OCI-LY1 (cell line): ENCODE data around the gene WDR62.

Source experiments
- H2AFZ ChIP-seq: fragments of 200-600 bp; sonication (generic), shearing (Covaris generic); 2 replicates; pipeline ENCODE4 v1.6.0; 2014; ENCODE audit warnings: antibody characterized with exemption, mild to moderate bottlenecking, low read length
- H3F3A ChIP-seq: fragments of 200-600 bp; sonication (generic), shearing (Covaris generic); 2 replicates; pipeline ENCODE4 v1.6.0; 2014; ENCODE audit warnings: mild to moderate bottlenecking, antibody characterized with exemption, low read length, moderate library complexity; ENCODE audit not compliant: insufficient read depth
- H3K27ac ChIP-seq: fragments of 200-600 bp; sonication (generic); 2 replicates; pipeline ENCODE4 v1.5.1; 2014; ENCODE audit warnings: low read length, mixed run types, mild to moderate bottlenecking, low read depth; ENCODE audit not compliant: poor library complexity, severe bottlenecking
- H3K27me3 ChIP-seq: fragments of 200-600 bp; sonication (generic); 2 replicates; pipeline ENCODE4 v1.6.0; 2014; ENCODE audit warnings: antibody characterized with exemption, mild to moderate bottlenecking, low read length, moderate library complexity; ENCODE audit not compliant: insufficient read depth
- H3K36me3 ChIP-seq: fragments of 200-600 bp; sonication (generic); 2 replicates; pipeline ENCODE4 v1.6.1; 2014; ENCODE audit warnings: mild to moderate bottlenecking, antibody characterized with exemption, low read length, moderate library complexity, mixed read lengths; ENCODE audit not compliant: insufficient read depth
- H3K4me1 ChIP-seq: fragments of 200-600 bp; sonication (generic); 2 replicates; pipeline ENCODE4 v1.5.1; 2014; ENCODE audit warnings: mild to moderate bottlenecking, low read length, moderate library complexity; ENCODE audit not compliant: insufficient read depth, severe bottlenecking
- H3K4me2 ChIP-seq: fragments of 200-600 bp; sonication (generic), shearing (Covaris generic); 2 replicates; pipeline ENCODE4 v1.6.1; 2014; ENCODE audit warnings: low read length
- H3K4me3 ChIP-seq: fragments of 200-600 bp; sonication (generic); 2 replicates; pipeline ENCODE4 v1.5.1; 2014; ENCODE audit warnings: low read length, low read depth, mild to moderate bottlenecking, mixed read lengths; ENCODE audit not compliant: poor library complexity, severe bottlenecking
- H3K79me2 ChIP-seq: fragments of 200-600 bp; shearing (Covaris generic); 2 replicates; pipeline ENCODE4 v1.6.1; 2016; ENCODE audit warnings: mixed run types, low read length, mixed read lengths; ENCODE audit not compliant: insufficient read depth
- H3K9ac ChIP-seq: fragments of 200-600 bp; sonication (generic), shearing (Covaris generic); 2 replicates; pipeline ENCODE4 v1.6.1; 2014; ENCODE audit warnings: mild to moderate bottlenecking, low read length, mixed read lengths
- H3K9me2 ChIP-seq: fragments of 200-600 bp; sonication (generic), shearing (Covaris generic); 2 replicates; pipeline ENCODE4 v1.6.1; 2014; ENCODE audit warnings: low read depth, mild to moderate bottlenecking, low read length, mixed read lengths
- H3K9me3 ChIP-seq: fragments of 200-600 bp; shearing (Covaris generic); 2 replicates; pipeline ENCODE4 v1.6.1; 2014; ENCODE audit warnings: low read length, mixed read lengths
- H4K20me1 ChIP-seq: fragments of 200-600 bp; sonication (generic), shearing (Covaris generic); 2 replicates; pipeline ENCODE4 v1.6.0; 2016; ENCODE audit warnings: mild to moderate bottlenecking, low read length; ENCODE audit not compliant: insufficient read depth
- CTCF ChIP-seq: fragments of 200-600 bp; sonication (generic), shearing (Covaris generic); IDR thresholded peaks from 2 replicates; pipeline ENCODE4 v1.5.1; 2017; ENCODE audit warnings: mild to moderate bottlenecking, antibody characterized with exemption, low read length, moderate library complexity, mixed read lengths
- EZH2 ChIP-seq: fragments of 200-600 bp; sonication (generic), shearing (Covaris generic); IDR thresholded peaks from 2 replicates; pipeline ENCODE4 v1.8.0; 2017; ENCODE audit warnings: borderline replicate concordance, mixed run types, mild to moderate bottlenecking, antibody characterized with exemption, low read length, moderate library complexity, mixed read lengths

Gene WDR62

GRCh38 chr19:36047835-36048234 lies 6.9 kb upstream of the WDR62 start:
- Histone ChIP-seq H3K4me2 (no peak overlapping the region), H2AFZ (no peak overlapping the region), H3K36me3 (no peaks in the 10 kb centered on the region), H4K20me1 (no peaks in the 10 kb centered on the region), H3K27me3 (no peaks in the 10 kb centered on the region), H3K9me3 (no peaks in the 10 kb centered on the region), H3F3A (no peaks in the 10 kb centered on the region), H3K4me1 (peaks cover 8% of the 10 kb centered on the region), H3K4me3 (no peak overlapping the region), H3K9ac (no peak overlapping the region), H3K9me2 (no peaks in the 10 kb centered on the region), H3K27ac (no peak overlapping the region), H3K79me2 (no peaks in the 10 kb centered on the region)
- TF ChIP-seq CTCF, result no peak
- TF ChIP-seq EZH2, result no peak

GRCh38 chr19:36049080-36049698 lies 5.5 kb upstream of the WDR62 start:
- H3K9me2 ChIP-seq, result no peaks in the 10 kb centered on the region
- no peaks in the 10 kb centered on the region for H3K27me3 ChIP-seq
- H3K36me3 ChIP-seq, result no peaks in the 10 kb centered on the region
- H3K4me1 ChIP-seq, result peaks cover 15% of the 10 kb centered on the region
- no peak overlapping the region for H2AFZ ChIP-seq
- TF ChIP-seq EZH2, result no peak
- TF ChIP-seq CTCF, result no peak
- no peaks in the 10 kb centered on the region for H4K20me1 ChIP-seq
- no peaks in the 10 kb centered on the region for H3K9me3 ChIP-seq
- H3K27ac ChIP-seq, result no peak overlapping the region
- no peak overlapping the region for H3K4me2 ChIP-seq
- H3K79me2 ChIP-seq, result no peaks in the 10 kb centered on the region
- H3K9ac ChIP-seq, result no peak overlapping the region
- H3F3A ChIP-seq, result peaks cover 4% of the 10 kb centered on the region; the same call in 1 of the 2 replicates
- H3K4me3 ChIP-seq, result no peak overlapping the region

GRCh38 chr19:36051236-36051635 lies 3.5 kb upstream of the WDR62 start:
- no peaks in the 10 kb centered on the region for H4K20me1 ChIP-seq
- no peak overlapping the region for H3K4me2 ChIP-seq
- no peak overlapping the region for H3K9ac ChIP-seq
- peaks cover 12% of the 10 kb centered on the region for H3K79me2 ChIP-seq
- H2AFZ ChIP-seq, result no peak overlapping the region
- H3K36me3 ChIP-seq, result peaks cover under 1% of the 10 kb centered on the region; the same call in 1 of the 2 replicates
- peaks cover 4% of the 10 kb centered on the region; the same call in 1 of the 2 replicates for H3F3A ChIP-seq
- H3K9me3 ChIP-seq, result no peaks in the 10 kb centered on the region
- H3K27me3 ChIP-seq, result no peaks in the 10 kb centered on the region
- H3K9me2 ChIP-seq, result no peaks in the 10 kb centered on the region
- H3K4me3 ChIP-seq, result no peak overlapping the region
- TF ChIP-seq EZH2 (no peak), CTCF (peak; percentile 57)
- H3K27ac ChIP-seq, result no peak overlapping the region
- H3K4me1 ChIP-seq, result peaks cover 23% of the 10 kb centered on the region
